Astrocyte (in vitro differentiated cells and primary cell): ENCODE data around the gene KRT82. TPM values are rescaled to one million over a fixed set of nuclear protein-coding genes. Genes with fewer than 3 reads are reported as not detected.

Experiments
- DNase-seq: peaks from one replicate; pipeline ENCODE4 v3.0.0-alpha.2; 2010; ENCODE audit warnings: low read depth
- FAIRE-seq: peaks from 2 replicates; lab custom pipeline; 2011; peaks lifted over from hg19 to GRCh38; lab: Jason Lieb, UNC
- H2AFZ ChIP-seq: 2 replicates; pipeline ENCODE4 v1.6.0; 2012; ENCODE audit warnings: low read depth, low read length, inconsistent platforms
- H3K27ac ChIP-seq: 2 replicates; pipeline ENCODE4 v1.5.1; 2011; ENCODE audit warnings: low read depth, low read length, inconsistent platforms
- H3K27me3 ChIP-seq: 2 replicates; pipeline ENCODE4 v1.6.0; 2011; ENCODE audit warnings: low read length, inconsistent platforms; ENCODE audit not compliant: insufficient read depth
- H3K36me3 ChIP-seq: 2 replicates; pipeline ENCODE4 v1.5.1; 2011; ENCODE audit warnings: low read length, inconsistent platforms; ENCODE audit not compliant: insufficient read depth
- H3K4me1 ChIP-seq: 2 replicates; pipeline ENCODE4 v1.5.1; 2011; ENCODE audit warnings: low read length, inconsistent platforms; ENCODE audit not compliant: insufficient read depth
- H3K4me2 ChIP-seq: 2 replicates; pipeline ENCODE4 v1.6.0; 2012; ENCODE audit warnings: low read length, inconsistent platforms
- H3K4me3 ChIP-seq: 2 replicates; pipeline ENCODE4 v1.5.1; 2011; ENCODE audit warnings: low read depth, mild to moderate bottlenecking, low read length, inconsistent platforms; ENCODE audit not compliant: insufficient read depth
- H3K79me2 ChIP-seq: 2 replicates; pipeline ENCODE4 v1.6.0; 2012; ENCODE audit warnings: mild to moderate bottlenecking, low read length, inconsistent platforms; ENCODE audit not compliant: insufficient read depth
- H3K9ac ChIP-seq: 2 replicates; pipeline ENCODE4 v1.6.0; 2012; ENCODE audit warnings: mild to moderate bottlenecking, low read length, inconsistent platforms
- H3K9me3 ChIP-seq: 2 replicates; pipeline ENCODE4 v1.5.1; 2012; ENCODE audit warnings: low read depth, mild to moderate bottlenecking, low read length, inconsistent platforms; ENCODE audit not compliant: insufficient read depth
- H4K20me1 ChIP-seq: 2 replicates; pipeline ENCODE4 v1.6.0; 2012; ENCODE audit warnings: low read length, inconsistent platforms; ENCODE audit not compliant: insufficient read depth
- H3K27ac Mint-ChIP-seq: one replicate; pipeline ENCODE4 v1.8.0; 2021; ENCODE audit warnings: mild to moderate bottlenecking, mixed read lengths; ENCODE audit not compliant: unreplicated experiment
- H3K27me3 Mint-ChIP-seq: one replicate; pipeline ENCODE4 v1.8.0; 2021; ENCODE audit warnings: low read depth, mixed read lengths; ENCODE audit not compliant: unreplicated experiment
- H3K36me3 Mint-ChIP-seq: one replicate; pipeline ENCODE4 v1.8.0; 2021; ENCODE audit warnings: low read depth, mixed read lengths; ENCODE audit not compliant: unreplicated experiment
- H3K4me1 Mint-ChIP-seq: one replicate; pipeline ENCODE4 v1.8.0; 2021; ENCODE audit warnings: low read depth, mixed read lengths; ENCODE audit not compliant: unreplicated experiment
- H3K4me3 Mint-ChIP-seq: one replicate; pipeline ENCODE4 v1.8.0; 2021; ENCODE audit warnings: mild to moderate bottlenecking, moderate library complexity, mixed read lengths; ENCODE audit not compliant: unreplicated experiment
- H3K9me3 Mint-ChIP-seq: one replicate; pipeline ENCODE4 v1.8.0; 2021; ENCODE audit warnings: mild to moderate bottlenecking, mixed read lengths; ENCODE audit not compliant: unreplicated experiment
- CTCF ChIP-seq: IDR thresholded peaks from 2 replicates; pipeline ENCODE4 v1.5.1; 2011; ENCODE audit warnings: low read depth, mild to moderate bottlenecking, inconsistent platforms, low read length, moderate library complexity; ENCODE audit not compliant: insufficient read depth
- EZH2 ChIP-seq: IDR thresholded peaks from 2 replicates; pipeline ENCODE4 v1.6.1; 2012; ENCODE audit warnings: mild to moderate bottlenecking, low read length, inconsistent platforms; ENCODE audit not compliant: insufficient read depth
- total RNA-seq: library from RNA; stranded (reverse); gene quantifications from 2 replicates; pipeline ENCODE4 v1.2.1, GENCODE V29; 2021

KRT82 gene
- total RNA-seq, 1 donor from 2014 or later, result not detected

DNA sequence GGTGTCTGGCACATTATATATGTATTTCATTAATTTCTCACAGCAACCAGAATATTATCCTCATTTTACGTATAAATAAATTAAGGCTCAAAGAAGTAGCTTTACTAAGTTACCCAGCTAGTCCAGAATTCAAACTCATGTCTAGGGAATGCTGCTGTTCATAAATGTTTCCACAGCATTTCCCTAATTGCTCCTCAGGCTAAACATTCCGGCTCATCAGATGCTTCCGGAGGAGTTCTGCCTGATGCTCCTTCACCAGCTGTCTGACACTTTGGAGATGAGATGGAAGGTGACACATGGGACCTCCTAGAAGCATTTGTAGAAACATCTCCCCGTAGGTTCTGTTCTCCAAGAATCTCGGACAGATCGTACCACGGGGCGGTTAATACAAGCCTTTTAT, 51.0 kb downstream of the KRT82 start:
- Mint-ChIP-seq H3K4me1 (no peaks in the 10 kb centered on the region), H3K4me3 (no peak overlapping the region), H3K27me3 (peaks cover 63% of the 10 kb centered on the region), H3K36me3 (no peaks in the 10 kb centered on the region), H3K27ac (no peak overlapping the region), H3K9me3 (no peaks in the 10 kb centered on the region)
- Histone ChIP-seq H3K4me1 (no peaks in the 10 kb centered on the region), H3K4me3 (no peak overlapping the region), H3K36me3 (no peaks in the 10 kb centered on the region), H3K79me2 (no peaks in the 10 kb centered on the region), H3K27ac (no peak overlapping the region), H3K9me3 (no peaks in the 10 kb centered on the region), H3K9ac (no peak overlapping the region), H3K27me3 (peaks cover 41% of the 10 kb centered on the region), H2AFZ (no peak overlapping the region), H4K20me1 (no peaks in the 10 kb centered on the region), H3K4me2 (no peak overlapping the region)
- no peak for FAIRE-seq
- TF ChIP-seq EZH2, result no peak
- TF ChIP-seq CTCF, result no peak
- no peak for DNase-seq

GRCh38 chr12:52354200-52354599, 51.9 kb downstream of the KRT82 start:
- Mint-ChIP-seq H3K4me1 (peaks cover 2% of the 10 kb centered on the region), H3K27ac (no peak overlapping the region), H3K9me3 (no peaks in the 10 kb centered on the region), H3K27me3 (peaks cover 58% of the 10 kb centered on the region), H3K36me3 (no peaks in the 10 kb centered on the region), H3K4me3 (no peak overlapping the region)
- TF ChIP-seq CTCF (no peak), EZH2 (no peak)
- Histone ChIP-seq H3K79me2 (no peaks in the 10 kb centered on the region), H2AFZ (no peak overlapping the region), H3K4me3 (no peak overlapping the region), H3K9me3 (no peaks in the 10 kb centered on the region), H3K36me3 (no peaks in the 10 kb centered on the region), H4K20me1 (no peaks in the 10 kb centered on the region), H3K4me2 (no peak overlapping the region), H3K27me3 (peaks cover 41% of the 10 kb centered on the region), H3K4me1 (no peaks in the 10 kb centered on the region), H3K9ac (no peak overlapping the region), H3K27ac (no peak overlapping the region)
- no peak for DNase-seq
- no peak for FAIRE-seq

GRCh38 chr12:52353766-52354165, 52.4 kb downstream of the KRT82 start:
- Histone ChIP-seq H3K4me3 (no peak overlapping the region), H3K9ac (no peak overlapping the region), H3K9me3 (no peaks in the 10 kb centered on the region), H3K4me2 (no peak overlapping the region), H2AFZ (no peak overlapping the region), H3K4me1 (no peaks in the 10 kb centered on the region), H3K36me3 (no peaks in the 10 kb centered on the region), H3K27me3 (peaks cover 41% of the 10 kb centered on the region), H3K27ac (no peak overlapping the region), H4K20me1 (no peaks in the 10 kb centered on the region), H3K79me2 (no peaks in the 10 kb centered on the region)
- FAIRE-seq (no peak), DNase-seq (no peak)
- Mint-ChIP-seq H3K27ac (no peak overlapping the region), H3K9me3 (no peaks in the 10 kb centered on the region), H3K27me3 (peaks cover 58% of the 10 kb centered on the region), H3K36me3 (no peaks in the 10 kb centered on the region), H3K4me3 (no peak overlapping the region), H3K4me1 (peaks cover 2% of the 10 kb centered on the region)
- TF ChIP-seq EZH2 (no peak), CTCF (no peak)
